H9 (cell line): ENCODE data around the gene C10orf120. TPM values are rescaled to one million over a fixed set of nuclear protein-coding genes. Genes with fewer than 3 reads are reported as not detected.

Source experiments
- DNase-seq: peaks from one replicate; pipeline ENCODE4 v3.0.0-alpha.2; 2017
- H2AFZ ChIP-seq: one replicate; pipeline ENCODE4 v1.6.1; 2013; ENCODE audit warnings: mild to moderate bottlenecking, low read length, control low read depth, moderate library complexity
- H2AK5ac ChIP-seq: 2 replicates; pipeline ENCODE4 v1.6.1; 2013; ENCODE audit warnings: low read length, control low read depth, mixed read lengths; ENCODE audit not compliant: insufficient read length
- H2BK120ac ChIP-seq: one replicate; pipeline ENCODE4 v1.6.1; 2013; ENCODE audit warnings: low read depth, mild to moderate bottlenecking, low read length, control low read depth, inconsistent platforms; ENCODE audit not compliant: poor library complexity, severe bottlenecking
- H2BK12ac ChIP-seq: 2 replicates; pipeline ENCODE4 v1.6.1; 2013; ENCODE audit warnings: low read length, control low read depth, mixed read lengths, low read depth; ENCODE audit not compliant: insufficient read length
- H2BK15ac ChIP-seq: 2 replicates; pipeline ENCODE4 v1.6.1; 2013; ENCODE audit warnings: low read depth, low read length, control low read depth
- H2BK20ac ChIP-seq: one replicate; pipeline ENCODE4 v1.6.1; 2013; ENCODE audit warnings: low read depth, mild to moderate bottlenecking, low read length, control low read depth, inconsistent platforms; ENCODE audit not compliant: poor library complexity, severe bottlenecking
- H2BK5ac ChIP-seq: 2 replicates; pipeline ENCODE4 v1.6.1; 2013; ENCODE audit warnings: low read length, control low read depth, mixed read lengths; ENCODE audit not compliant: insufficient read length
- H3K14ac ChIP-seq: 2 replicates; pipeline ENCODE4 v1.6.1; 2013; ENCODE audit warnings: low read length, control low read depth; ENCODE audit not compliant: insufficient read depth
- H3K18ac ChIP-seq: 2 replicates; pipeline ENCODE4 v1.6.1; 2013; ENCODE audit warnings: low read depth, mild to moderate bottlenecking, mixed read lengths, low read length, control low read depth; ENCODE audit not compliant: insufficient read length
- H3K23ac ChIP-seq: 2 replicates; pipeline ENCODE4 v1.6.1; 2013; ENCODE audit warnings: low read length, control low read depth, mixed read lengths, low read depth; ENCODE audit not compliant: insufficient read length
- H3K23me2 ChIP-seq: 2 replicates; pipeline ENCODE4 v1.6.1; 2013; ENCODE audit warnings: low read depth, mild to moderate bottlenecking, mixed read lengths, low read length, control low read depth; ENCODE audit not compliant: insufficient read length, poor library complexity, severe bottlenecking
- H3K27ac ChIP-seq: 2 replicates; pipeline ENCODE4 v1.5.1; 2013; ENCODE audit warnings: low read length, control low read depth, mixed read lengths, low read depth; ENCODE audit not compliant: insufficient read length
- H3K27me3 ChIP-seq: 2 replicates; pipeline ENCODE4 v1.6.1; 2013; ENCODE audit warnings: low read length, control low read depth, inconsistent platforms; ENCODE audit not compliant: insufficient read depth
- H3K4ac ChIP-seq: 2 replicates; pipeline ENCODE4 v1.6.1; 2013; ENCODE audit warnings: low read depth, mild to moderate bottlenecking, control low read depth, inconsistent platforms, low read length, moderate library complexity
- H3K4me1 ChIP-seq: 2 replicates; pipeline ENCODE4 v1.6.1; 2013; ENCODE audit warnings: low read length, control low read depth, inconsistent platforms; ENCODE audit not compliant: insufficient read depth
- H3K4me2 ChIP-seq: 2 replicates; pipeline ENCODE4 v1.6.1; 2013; ENCODE audit warnings: low read length, control low read depth, mixed read lengths; ENCODE audit not compliant: insufficient read length, insufficient read depth
- H3K56ac ChIP-seq: 2 replicates; pipeline ENCODE4 v1.6.1; 2013; ENCODE audit warnings: low read depth, mild to moderate bottlenecking, mixed read lengths, low read length, control low read depth; ENCODE audit not compliant: insufficient read length
- H3K79me1 ChIP-seq: 2 replicates; pipeline ENCODE4 v1.6.1; 2013; ENCODE audit warnings: low read depth, mild to moderate bottlenecking, moderate library complexity, low read length, control low read depth, inconsistent platforms; ENCODE audit not compliant: insufficient read depth, poor library complexity, severe bottlenecking
- H3K79me2 ChIP-seq: 2 replicates; pipeline ENCODE4 v1.6.1; 2013; ENCODE audit warnings: low read length, control low read depth, inconsistent platforms; ENCODE audit not compliant: insufficient read depth
- H3K9ac ChIP-seq: 2 replicates; pipeline ENCODE4 v1.6.1; 2013; ENCODE audit warnings: low read length, control low read depth, mixed read lengths; ENCODE audit not compliant: insufficient read length; ENCODE audit errors: extremely low read depth
- H3K9me3 ChIP-seq: one replicate; pipeline ENCODE4 v1.6.1; 2013; ENCODE audit warnings: low read depth, low read length, inconsistent platforms; ENCODE audit not compliant: control insufficient read depth
- H3T11ph ChIP-seq: one replicate; pipeline ENCODE4 v1.6.1; 2013; ENCODE audit warnings: mild to moderate bottlenecking, low read length, control low read depth, inconsistent platforms
- H4K20me1 ChIP-seq: one replicate; pipeline ENCODE4 v1.6.1; 2013; ENCODE audit not compliant: control insufficient read depth, insufficient read length, insufficient read depth
- H4K5ac ChIP-seq: 2 replicates; pipeline ENCODE4 v1.6.1; 2013; ENCODE audit warnings: low read depth, mild to moderate bottlenecking, mixed read lengths, low read length, control low read depth; ENCODE audit not compliant: insufficient read length
- H4K8ac ChIP-seq: replicated peaks from 2 replicates; pipeline ENCODE4 v1.6.1; 2013; ENCODE audit warnings: low read length, control low read depth, mixed read lengths, low read depth; ENCODE audit not compliant: insufficient read length
- H4K91ac ChIP-seq: 2 replicates; pipeline ENCODE4 v1.6.1; 2013; ENCODE audit warnings: low read depth, mild to moderate bottlenecking, moderate library complexity, mixed read lengths, low read length, control low read depth; ENCODE audit not compliant: insufficient read length
- H3K27ac Mint-ChIP-seq, 3 experiments: 2 replicates in 2 of 3; 3 replicates in 1 of 3; pipeline ENCODE4 v1.8.0; 2020 to 2021; ENCODE audit warnings: mixed read lengths in 3 of 3, mild to moderate bottlenecking in 1 of 3, moderate library complexity in 1 of 3
- H3K27me3 Mint-ChIP-seq: 2 replicates; pipeline ENCODE4 v1.8.0; 2021; ENCODE audit warnings: low read depth, mild to moderate bottlenecking, moderate library complexity, mixed read lengths
- H3K36me3 Mint-ChIP-seq, 3 experiments: 2 replicates in 2 of 3; 3 replicates in 1 of 3; pipeline ENCODE4 v1.8.0; 2020 to 2021; ENCODE audit warnings: low read depth in 3 of 3, mixed read lengths in 3 of 3; ENCODE audit not compliant: insufficient read depth in 1 of 3
- H3K4me1 Mint-ChIP-seq, 2 experiments: 2 replicates each; pipeline ENCODE4 v1.8.0; 2020; ENCODE audit warnings: mixed read lengths in 2 of 2
- H3K4me3 Mint-ChIP-seq, 2 experiments: 2 replicates in 1 of 2; 3 replicates in 1 of 2; pipeline ENCODE4 v1.8.0; 2020 to 2021; ENCODE audit warnings: mild to moderate bottlenecking in 2 of 2, mixed read lengths in 2 of 2, moderate library complexity in 1 of 2
- H3K9me3 Mint-ChIP-seq, 2 experiments: 2 replicates in 1 of 2; 3 replicates in 1 of 2; pipeline ENCODE4 v1.8.0; 2020; ENCODE audit warnings: mild to moderate bottlenecking in 2 of 2, mixed read lengths in 2 of 2, moderate library complexity in 1 of 2
- WGBS: extraction: QIAGEN DNeasy Blood & Tissue Kit; methylation state at CpG from one replicate; pipeline ENCODE4 v1.1.7; 2013; ENCODE audit warnings: missing lambda C conversion rate, low lambda C conversion rate, mixed read lengths; ENCODE audit not compliant: insufficient read length; ENCODE audit errors: extremely low coverage; 5-methylcytosine and 5-hydroxymethylcytosine counted together
- total RNA-seq: library from RNA; stranded (reverse); gene quantifications from 2 replicates; pipeline ENCODE4 v1.2.1, GENCODE V29; 2021
- TF ChIP-seq, protein P1 (sequence below): fragments of 200-600 bp; sonication (generic); conservative IDR thresholded peaks from 3 replicates; pipeline ENCODE4 v1.8.0; 2021; ENCODE audit warnings: antibody characterized with exemption, mild to moderate bottlenecking

The C10orf120 gene
- total RNA-seq, 1 experiment from 2014 or later: not detected

- H2BK5ac ChIP-seq: no peak overlapping the region
- Mint-ChIP-seq H3K9me3 (no peaks in the 10 kb centered on the region; a peak in 1 of 5 replicates), H3K27ac (peak overlapping the region in 1 of 3 experiments; percentile 74; a peak in 1 of 7 replicates), H3K27me3 (peaks cover 11% of the 10 kb centered on the region), H3K36me3 (no peaks in the 10 kb centered on the region), H3K4me1 (peaks cover 3 to 4% of the 10 kb centered on the region in 2 experiments; a peak in 1 of 4 replicates), H3K4me3 (no peak overlapping the region)
- no peak overlapping the region for H4K91ac ChIP-seq
- H2BK120ac ChIP-seq: no peak overlapping the region
- no peak overlapping the region for H3K4me2 ChIP-seq
- no peak overlapping the region for H2AK5ac ChIP-seq
- TF ChIP-seq, protein P1, sequence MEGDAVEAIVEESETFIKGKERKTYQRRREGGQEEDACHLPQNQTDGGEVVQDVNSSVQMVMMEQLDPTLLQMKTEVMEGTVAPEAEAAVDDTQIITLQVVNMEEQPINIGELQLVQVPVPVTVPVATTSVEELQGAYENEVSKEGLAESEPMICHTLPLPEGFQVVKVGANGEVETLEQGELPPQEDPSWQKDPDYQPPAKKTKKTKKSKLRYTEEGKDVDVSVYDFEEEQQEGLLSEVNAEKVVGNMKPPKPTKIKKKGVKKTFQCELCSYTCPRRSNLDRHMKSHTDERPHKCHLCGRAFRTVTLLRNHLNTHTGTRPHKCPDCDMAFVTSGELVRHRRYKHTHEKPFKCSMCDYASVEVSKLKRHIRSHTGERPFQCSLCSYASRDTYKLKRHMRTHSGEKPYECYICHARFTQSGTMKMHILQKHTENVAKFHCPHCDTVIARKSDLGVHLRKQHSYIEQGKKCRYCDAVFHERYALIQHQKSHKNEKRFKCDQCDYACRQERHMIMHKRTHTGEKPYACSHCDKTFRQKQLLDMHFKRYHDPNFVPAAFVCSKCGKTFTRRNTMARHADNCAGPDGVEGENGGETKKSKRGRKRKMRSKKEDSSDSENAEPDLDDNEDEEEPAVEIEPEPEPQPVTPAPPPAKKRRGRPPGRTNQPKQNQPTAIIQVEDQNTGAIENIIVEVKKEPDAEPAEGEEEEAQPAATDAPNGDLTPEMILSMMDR: no peak
- no peaks in the 10 kb centered on the region for H3K4me1 ChIP-seq
- H3K14ac ChIP-seq: no peak overlapping the region; the same call in 1 of the 2 replicates
- no peak overlapping the region for H4K5ac ChIP-seq
- no peak overlapping the region for H4K8ac ChIP-seq
- no peaks in the 10 kb centered on the region for H3K27me3 ChIP-seq
- no peak overlapping the region for H3K56ac ChIP-seq
- H2BK20ac ChIP-seq: no peak overlapping the region
- no peak overlapping the region for H2BK12ac ChIP-seq
- H4K20me1 ChIP-seq: no peaks in the 10 kb centered on the region
- H3K9me3 ChIP-seq: no peaks in the 10 kb centered on the region
- no peak overlapping the region for H3K23ac ChIP-seq
- no CpG with 5 or more reads among the region's 9 CpGs for WGBS
- H3K18ac ChIP-seq: no peak overlapping the region
- H2BK15ac ChIP-seq: no peak overlapping the region
- no peaks in the 10 kb centered on the region for H3K79me1 ChIP-seq
- no peak overlapping the region for H2AFZ ChIP-seq
- DNase-seq: no peak
- no peak overlapping the region for H3T11ph ChIP-seq
- no peaks in the 10 kb centered on the region for H3K79me2 ChIP-seq
- no peak overlapping the region for H3K9ac ChIP-seq
- no peak overlapping the region for H3K4ac ChIP-seq
- no peak overlapping the region for H3K27ac ChIP-seq
- no peaks in the 10 kb centered on the region for H3K23me2 ChIP-seq
Measured at GRCh38 chr10:122655524-122656307, 43.9 kb downstream of the C10orf120 start.
